Measurements from ENCODE around the gene C5AR1. TPM values are rescaled to one million over a fixed set of nuclear protein-coding genes. Genes with fewer than 3 reads are reported as not detected.
A peak's percentile ranks its signal among the peaks of the same experiment; 100 is the strongest.
"Not testable (repeated sequence)": the region's sequence is repeated elsewhere in the genome, so short reads cannot be mapped to it uniquely, and the experiment has no call there.

The C5AR1 gene
- total RNA-seq, 2 experiments from 2014 or later = 0.65 to 2.2 TPM

GRCh38 chr19:47296036-47296435 lies 13.6 kb upstream of the C5AR1 start:
- peak; percentile 97 for ATAC-seq
- peak; percentile 78 for TF ChIP-seq CTCF (IDR thresholded peaks at IDR 0.05)

GRCh38 chr19:47300867-47301266 lies 8.8 kb upstream of the C5AR1 start:
- H3K36me3 Mint-ChIP-seq (ENCODE audit: low read depth); H3K9me3 Mint-ChIP-seq; intact Hi-C loops (cut with micrococcal nuclease); DNase-seq; H3K4me3 Mint-ChIP-seq; H3K27ac Mint-ChIP-seq; POLR2A ChIA-PET; ATAC-seq; H3K27me3 Mint-ChIP-seq; H3K4me1 Mint-ChIP-seq (ENCODE audit: low read depth): not testable (repeated sequence)
- CTCF ChIA-PET = interaction anchor here (3.4 kb wide), 1 partner anchor 91 kb away, joined by 15 read pairs; no protein-coding TSS in a partner anchor

More at GRCh38 chr19:47296036-47296435, 13.6 kb upstream of the C5AR1 start:
- Mint-ChIP-seq H3K9me3 (no peaks in the 10 kb centered on the region), H3K36me3 (ENCODE audit: low read depth) (peaks cover 3% of the 10 kb centered on the region), H3K4me1 (ENCODE audit: low read depth) (peaks cover 4% of the 10 kb centered on the region), H3K27me3 (no peaks in the 10 kb centered on the region), H3K4me3 (no peak overlapping the region), H3K27ac (no peak overlapping the region)
- DNase-seq = peak; percentile 89
- CTCF ChIA-PET = interaction anchor here (0.8 to 4.9 kb wide), 10 partner anchors 9 to 132 kb away, joined by 3 to 32 read pairs (median 8); partner anchors contain the start of genes C5AR1, DHX34 and INAFM1
- POLR2A ChIA-PET = interaction anchor here (0.9 kb wide), 1 partner anchor 130 kb away, joined by 3 read pairs; no protein-coding TSS in a partner anchor
- intact Hi-C loops (cut with micrococcal nuclease) = loop anchor here (5.0 kb wide), 1 partner anchor 96 kb away; no protein-coding TSS in a partner anchor

GRCh38 chr19:47302249-47302648 lies 7.4 kb upstream of the C5AR1 start:
- Mint-ChIP-seq H3K27ac (no peak overlapping the region), H3K4me1 (ENCODE audit: low read depth) (peaks cover 8% of the 10 kb centered on the region), H3K9me3 (no peaks in the 10 kb centered on the region), H3K36me3 (ENCODE audit: low read depth) (no peaks in the 10 kb centered on the region), H3K27me3 (peaks cover 8% of the 10 kb centered on the region), H3K4me3 (no peak overlapping the region)
- ATAC-seq = no peak
- DNase-seq = no peak
- CTCF ChIA-PET = interaction anchor here (1.3 kb wide), 1 partner anchor 17 kb away, joined by 3 read pairs; no protein-coding TSS in a partner anchor
- TF ChIP-seq CTCF (IDR thresholded peaks at IDR 0.05) = no peak
- POLR2A ChIA-PET = no interaction called here
- intact Hi-C loops (cut with micrococcal nuclease) = no loop called here

- intact Hi-C loops (cut with micrococcal nuclease) = no loop called here
- DNase-seq (no peak), ATAC-seq (no peak)
- Mint-ChIP-seq H3K27me3 (peaks cover 8% of the 10 kb centered on the region), H3K27ac (no peak overlapping the region), H3K4me3 (no peak overlapping the region), H3K36me3 (ENCODE audit: low read depth) (no peaks in the 10 kb centered on the region), H3K9me3 (no peaks in the 10 kb centered on the region), H3K4me1 (ENCODE audit: low read depth) (peaks cover 8% of the 10 kb centered on the region)
- TF ChIP-seq CTCF (IDR thresholded peaks at IDR 0.05) = no peak
- ChIA-PET POLR2A (no interaction called here), CTCF (interaction anchor here (0.9 to 2.5 kb wide), 3 partner anchors 9 to 19 kb away, joined by 3 to 9 read pairs (median 8); no protein-coding TSS in a partner anchor)
Measured at GRCh38 chr19:47303966-47304365, 5.7 kb upstream of the C5AR1 start.

- ChIA-PET POLR2A (no interaction called here), CTCF (interaction anchor here (0.6 to 2.5 kb wide), 15 partner anchors 10 to 330 kb away, joined by 3 to 9 read pairs (median 4); partner anchors contain the start of gene DHX34)
- no peak overlapping the region for H3K4me3 Mint-ChIP-seq
- peak; percentile 97 for TF ChIP-seq CTCF (IDR thresholded peaks at IDR 0.05)
- DNase-seq (peak; percentile 55), ATAC-seq (no peak)
- no peaks in the 10 kb centered on the region for H3K36me3 Mint-ChIP-seq (ENCODE audit: low read depth)
- peaks cover 8% of the 10 kb centered on the region for H3K27me3 Mint-ChIP-seq
- no peaks in the 10 kb centered on the region for H3K9me3 Mint-ChIP-seq
- peaks cover 5% of the 10 kb centered on the region for H3K4me1 Mint-ChIP-seq (ENCODE audit: low read depth)
- no peak overlapping the region for H3K27ac Mint-ChIP-seq
- intact Hi-C loops (cut with micrococcal nuclease) = no loop called here
Measured at GRCh38 chr19:47305309-47305751, 4.3 kb upstream of the C5AR1 start.
